Measurements from ENCODE around the gene SNRK.

- TF ChIP-seq CTCF (IDR thresholded peaks at IDR 0.05; ENCODE audit: insufficient read depth, low read length, poor library complexity, severe bottlenecking) (no peak), EZH2phosphoT487 (conservative IDR thresholded peaks at IDR 0.05; ENCODE audit: low read length) (no peak)
Observed at GRCh38 chr3:43399034-43399433, 112.7 kb downstream of the SNRK start.
